ENCODE data around the gene TXNRD1.

The TXNRD1 gene

DNA sequence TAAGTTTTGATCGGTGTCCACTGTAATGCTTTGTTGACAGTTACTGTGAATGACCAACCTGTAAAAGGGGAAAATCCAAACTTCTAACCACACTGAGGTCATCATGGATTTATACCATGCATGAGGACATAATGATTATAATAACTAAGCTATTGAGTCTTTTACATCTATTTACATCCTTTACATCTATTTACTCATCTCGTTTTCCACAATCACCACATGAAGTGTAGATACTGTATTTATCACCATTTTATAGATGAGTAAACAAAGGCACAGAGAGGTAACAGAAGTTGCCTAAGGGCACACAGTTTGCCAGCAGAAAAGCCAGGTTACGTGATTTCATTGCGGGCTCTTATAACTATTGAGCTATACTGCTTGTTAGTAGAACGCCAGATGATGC lies 60.1 kb downstream of the TXNRD1 start:
- no peak overlapping the region for H2BK120ac ChIP-seq (ENCODE audit: insufficient read depth, low read length, poor library complexity)
- no peak overlapping the region for H3K4me2 ChIP-seq (ENCODE audit: low read length)
- H3K23ac ChIP-seq (ENCODE audit: low read length) = no peak overlapping the region
- H3K18ac ChIP-seq (ENCODE audit: low read length) = no peak overlapping the region
- no peaks in the 10 kb centered on the region for H3K27me3 ChIP-seq (ENCODE audit: insufficient read depth, low read length)
- no peak overlapping the region for H3K14ac ChIP-seq (ENCODE audit: low read length)
- H2BK5ac ChIP-seq (ENCODE audit: low read depth, low read length, poor library complexity) = no peak overlapping the region
- H3K9ac ChIP-seq (ENCODE audit: low read length) = no peak overlapping the region
- DNase-seq = no peak
- no peak overlapping the region for H3K4me3 ChIP-seq (ENCODE audit: low read depth, low read length)
- H4K91ac ChIP-seq (ENCODE audit: low read depth, low read length) = no peak overlapping the region
- no peak overlapping the region for H2AFZ ChIP-seq (ENCODE audit: insufficient read depth, low read length, poor library complexity)
- no peaks in the 10 kb centered on the region for H3K79me2 ChIP-seq (ENCODE audit: control insufficient read depth, insufficient read depth, low read length, poor library complexity)
- no peak overlapping the region for H3K4ac ChIP-seq (ENCODE audit: low read depth, low read length)
- 100% methylated on average over 1 of the region's 5 CpGs for WGBS (ENCODE audit: extremely low coverage, insufficient coverage, insufficient read length)
- no peaks in the 10 kb centered on the region for H3K79me1 ChIP-seq (ENCODE audit: low read length)
- no peak overlapping the region for H3K27ac ChIP-seq (ENCODE audit: low read depth, low read length)
- no peaks in the 10 kb centered on the region for H3K4me1 ChIP-seq (ENCODE audit: control insufficient read depth in 1 of 2, insufficient read depth in 2 of 2, low read length in 2 of 2)
- no peak overlapping the region for H4K12ac ChIP-seq (ENCODE audit: low read depth, low read length)
- H2BK12ac ChIP-seq (ENCODE audit: low read length) = no peak overlapping the region
- no peaks in the 10 kb centered on the region for H3K9me3 ChIP-seq (ENCODE audit: insufficient read depth, low read depth, low read length)
- no peak overlapping the region for H2AK5ac ChIP-seq (ENCODE audit: low read length)
- H3K36me3 ChIP-seq (ENCODE audit: control insufficient read depth in 1 of 2, insufficient read depth in 2 of 2, low read length in 2 of 2) = no peaks in the 10 kb centered on the region
- H4K8ac ChIP-seq (ENCODE audit: low read depth, low read length) = no peak overlapping the region

DNA sequence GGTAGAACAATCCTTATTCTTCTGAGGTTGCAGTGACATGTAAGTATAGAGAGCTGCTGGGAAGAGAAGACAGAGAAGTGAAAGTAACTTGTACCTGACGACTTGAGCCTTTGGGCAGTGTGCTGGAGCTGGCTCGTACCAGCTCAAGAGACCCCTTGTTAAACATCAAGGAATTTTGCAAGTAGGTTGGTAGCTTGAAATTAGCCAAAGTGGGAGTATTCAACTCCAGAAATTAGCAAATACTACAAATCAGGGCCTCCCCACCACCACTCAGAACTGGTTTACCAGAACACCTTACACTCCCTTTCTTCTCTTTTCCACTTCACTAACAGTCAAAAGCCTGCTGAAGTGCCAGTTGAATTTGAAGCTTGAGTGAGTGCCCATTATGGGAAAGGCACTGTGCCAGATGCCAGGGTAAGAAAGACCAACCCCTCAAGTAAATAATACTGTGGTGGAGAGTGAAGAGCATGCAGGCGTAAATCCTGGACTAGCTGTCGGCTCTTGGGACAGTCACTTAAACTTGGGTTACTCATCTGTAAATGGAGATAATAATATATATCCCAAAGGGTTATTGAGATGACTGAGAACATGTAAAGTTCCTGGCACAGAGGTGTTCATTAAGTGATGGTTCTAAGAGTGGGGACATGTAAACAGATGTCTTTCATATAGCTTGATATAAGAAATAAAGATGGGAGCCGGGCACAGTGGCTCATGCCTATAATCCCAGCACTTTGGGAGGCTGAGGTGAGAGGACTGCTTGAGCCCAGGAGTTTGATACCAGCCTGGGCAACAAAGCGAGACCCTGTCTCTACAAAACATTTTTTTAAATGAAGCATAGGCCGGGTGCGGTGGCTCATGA lies 60.9 kb downstream of the TXNRD1 start:
- H3K27me3 ChIP-seq (ENCODE audit: insufficient read depth, low read length) = no peaks in the 10 kb centered on the region
- no peaks in the 10 kb centered on the region for H3K4me1 ChIP-seq (ENCODE audit: control insufficient read depth in 1 of 2, insufficient read depth in 2 of 2, low read length in 2 of 2)
- H3K27ac ChIP-seq (ENCODE audit: low read depth, low read length) = no peak overlapping the region
- no peak overlapping the region for H3K4ac ChIP-seq (ENCODE audit: low read depth, low read length)
- no peak overlapping the region for H4K8ac ChIP-seq (ENCODE audit: low read depth, low read length)
- H3K9me3 ChIP-seq (ENCODE audit: insufficient read depth, low read depth, low read length) = no peaks in the 10 kb centered on the region
- H3K23ac ChIP-seq (ENCODE audit: low read length) = no peak overlapping the region
- no peak overlapping the region for H3K9ac ChIP-seq (ENCODE audit: low read length)
- H2BK120ac ChIP-seq (ENCODE audit: insufficient read depth, low read length, poor library complexity) = no peak overlapping the region
- no peaks in the 10 kb centered on the region for H3K36me3 ChIP-seq (ENCODE audit: control insufficient read depth in 1 of 2, insufficient read depth in 2 of 2, low read length in 2 of 2)
- no peak overlapping the region for H2AFZ ChIP-seq (ENCODE audit: insufficient read depth, low read length, poor library complexity)
- H3K18ac ChIP-seq (ENCODE audit: low read length) = no peak overlapping the region
- no peaks in the 10 kb centered on the region for H3K79me1 ChIP-seq (ENCODE audit: low read length)
- H2BK12ac ChIP-seq (ENCODE audit: low read length) = no peak overlapping the region
- no peak overlapping the region for H3K4me3 ChIP-seq (ENCODE audit: low read depth, low read length)
- H2BK5ac ChIP-seq (ENCODE audit: low read depth, low read length, poor library complexity) = no peak overlapping the region
- no peak overlapping the region for H2AK5ac ChIP-seq (ENCODE audit: low read length)
- no peak overlapping the region for H4K12ac ChIP-seq (ENCODE audit: low read depth, low read length)
- no peaks in the 10 kb centered on the region for H3K79me2 ChIP-seq (ENCODE audit: control insufficient read depth, insufficient read depth, low read length, poor library complexity)
- DNase-seq = no peak
- no peak overlapping the region for H3K4me2 ChIP-seq (ENCODE audit: low read length)
- WGBS (ENCODE audit: extremely low coverage, insufficient coverage, insufficient read length) = no CpG with 5 or more reads among the region's 8 CpGs
- H3K14ac ChIP-seq (ENCODE audit: low read length) = no peak overlapping the region
- no peak overlapping the region for H4K91ac ChIP-seq (ENCODE audit: low read depth, low read length)

GRCh38 chr12:104279164-104279563 lies 63.6 kb downstream of the TXNRD1 start:
- H2AK5ac ChIP-seq (ENCODE audit: low read length) = no peak overlapping the region
- no peak overlapping the region for H2BK120ac ChIP-seq (ENCODE audit: insufficient read depth, low read length, poor library complexity)
- no peaks in the 10 kb centered on the region for H3K79me2 ChIP-seq (ENCODE audit: control insufficient read depth, insufficient read depth, low read length, poor library complexity)
- H4K91ac ChIP-seq (ENCODE audit: low read depth, low read length) = no peak overlapping the region
- DNase-seq = no peak
- H3K27ac ChIP-seq (ENCODE audit: low read depth, low read length) = no peak overlapping the region
- no peak overlapping the region for H3K14ac ChIP-seq (ENCODE audit: low read length)
- no peak overlapping the region for H4K8ac ChIP-seq (ENCODE audit: low read depth, low read length)
- H3K79me1 ChIP-seq (ENCODE audit: low read length) = no peaks in the 10 kb centered on the region
- H3K27me3 ChIP-seq (ENCODE audit: insufficient read depth, low read length) = no peaks in the 10 kb centered on the region
- H3K18ac ChIP-seq (ENCODE audit: low read length) = no peak overlapping the region
- no peak overlapping the region for H3K23ac ChIP-seq (ENCODE audit: low read length)
- no peak overlapping the region for H3K4me2 ChIP-seq (ENCODE audit: low read length)
- no peak overlapping the region for H2BK5ac ChIP-seq (ENCODE audit: low read depth, low read length, poor library complexity)
- H3K9ac ChIP-seq (ENCODE audit: low read length) = no peak overlapping the region
- no peak overlapping the region for H3K4me3 ChIP-seq (ENCODE audit: low read depth, low read length)
- H2AFZ ChIP-seq (ENCODE audit: insufficient read depth, low read length, poor library complexity) = no peak overlapping the region
- no peaks in the 10 kb centered on the region for H3K36me3 ChIP-seq (ENCODE audit: control insufficient read depth in 1 of 2, insufficient read depth in 2 of 2, low read length in 2 of 2)
- H3K4ac ChIP-seq (ENCODE audit: low read depth, low read length) = no peak overlapping the region
- H2BK12ac ChIP-seq (ENCODE audit: low read length) = no peak overlapping the region
- H4K12ac ChIP-seq (ENCODE audit: low read depth, low read length) = no peak overlapping the region
- H3K9me3 ChIP-seq (ENCODE audit: insufficient read depth, low read depth, low read length) = no peaks in the 10 kb centered on the region
- no peaks in the 10 kb centered on the region for H3K4me1 ChIP-seq (ENCODE audit: control insufficient read depth in 1 of 2, insufficient read depth in 2 of 2, low read length in 2 of 2)

DNA sequence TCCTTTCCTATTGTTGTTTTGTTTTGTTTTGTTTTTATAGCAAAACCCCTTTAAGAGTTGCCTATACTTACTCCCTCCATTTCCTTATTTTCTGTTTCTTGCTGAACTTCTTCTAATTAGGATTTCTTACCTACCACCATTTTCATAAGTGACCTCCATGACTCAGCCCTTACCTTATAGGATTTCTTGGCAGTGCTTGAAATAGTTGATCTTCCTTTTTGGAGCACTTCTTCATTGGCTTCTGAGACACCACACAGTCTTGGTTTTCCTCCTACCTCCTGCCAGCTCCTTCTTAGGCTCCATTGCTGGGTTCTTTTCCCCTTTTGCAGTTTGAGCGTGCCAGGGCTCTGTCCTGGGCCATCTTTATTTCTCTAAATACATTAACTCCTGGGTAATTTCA lies 64.5 kb downstream of the TXNRD1 start:
- H3K4me2 ChIP-seq (ENCODE audit: low read length) = no peak overlapping the region
- no peaks in the 10 kb centered on the region for H3K27me3 ChIP-seq (ENCODE audit: insufficient read depth, low read length)
- DNase-seq = no peak
- H3K14ac ChIP-seq (ENCODE audit: low read length) = no peak overlapping the region
- no peaks in the 10 kb centered on the region for H3K36me3 ChIP-seq (ENCODE audit: control insufficient read depth in 1 of 2, insufficient read depth in 2 of 2, low read length in 2 of 2)
- H2BK12ac ChIP-seq (ENCODE audit: low read length) = no peak overlapping the region
- H3K4me3 ChIP-seq (ENCODE audit: low read depth, low read length) = no peak overlapping the region
- H4K12ac ChIP-seq (ENCODE audit: low read depth, low read length) = no peak overlapping the region
- H3K23ac ChIP-seq (ENCODE audit: low read length) = no peak overlapping the region
- H3K27ac ChIP-seq (ENCODE audit: low read depth, low read length) = no peak overlapping the region
- no peaks in the 10 kb centered on the region for H3K79me1 ChIP-seq (ENCODE audit: low read length)
- no peak overlapping the region for H2AK5ac ChIP-seq (ENCODE audit: low read length)
- WGBS (ENCODE audit: extremely low coverage, insufficient coverage, insufficient read length) = no CpG with 5 or more reads among the region's 1 CpG
- no peak overlapping the region for H4K91ac ChIP-seq (ENCODE audit: low read depth, low read length)
- no peak overlapping the region for H3K18ac ChIP-seq (ENCODE audit: low read length)
- no peak overlapping the region for H3K9ac ChIP-seq (ENCODE audit: low read length)
- H4K8ac ChIP-seq (ENCODE audit: low read depth, low read length) = no peak overlapping the region
- H2AFZ ChIP-seq (ENCODE audit: insufficient read depth, low read length, poor library complexity) = no peak overlapping the region
- no peaks in the 10 kb centered on the region for H3K9me3 ChIP-seq (ENCODE audit: insufficient read depth, low read depth, low read length)
- no peaks in the 10 kb centered on the region for H3K4me1 ChIP-seq (ENCODE audit: control insufficient read depth in 1 of 2, insufficient read depth in 2 of 2, low read length in 2 of 2)
- H2BK5ac ChIP-seq (ENCODE audit: low read depth, low read length, poor library complexity) = no peak overlapping the region
- H3K4ac ChIP-seq (ENCODE audit: low read depth, low read length) = no peak overlapping the region
- no peak overlapping the region for H2BK120ac ChIP-seq (ENCODE audit: insufficient read depth, low read length, poor library complexity)
- no peaks in the 10 kb centered on the region for H3K79me2 ChIP-seq (ENCODE audit: control insufficient read depth, insufficient read depth, low read length, poor library complexity)

All from trophoblast cell (in vitro differentiated cells and primary cell).